SK-N-SH (cell line): ENCODE results near the gene IL12A. TPM values are rescaled to one million over a fixed set of nuclear protein-coding genes. Genes with fewer than 3 reads are reported as not detected.

Source experiments
- CTCF ChIA-PET: fragments of 300-600, 350-600 bp; formaldehyde crosslinking; extraction: SDS; loops from one replicate; lab custom pipeline; 2021; lab: Yijun Ruan, JAX
- POLR2A ChIA-PET: fragments of 350-600 bp; sonication (Branson Sonifier 250); formaldehyde crosslinking; extraction: SDS; loops from one replicate; lab custom pipeline; 2020; ENCODE audit warnings: antibody characterized with exemption, inconsistent platforms; lab: Yijun Ruan, JAX
- DNase-seq: peaks from one replicate; pipeline ENCODE4 v3.0.0; 2012
- H2AFZ ChIP-seq: fragments of 200-600 bp; sonication (generic); 2 replicates; pipeline ENCODE4 v1.8.1; 2016; ENCODE audit warnings: antibody characterized with exemption, mild to moderate bottlenecking, low read depth
- H3F3A ChIP-seq: fragments of 200-600 bp; sonication (generic); replicated peaks from 2 replicates; pipeline ENCODE3; 2016; ENCODE audit warnings: antibody characterized with exemption, mild to moderate bottlenecking; ENCODE audit not compliant: insufficient read depth
- H3K27ac ChIP-seq, 2 experiments: fragments of 200-500 bp in 1 of 2; fragments of 200-600 bp in 1 of 2; sonication (Bioruptor generic) in 1 of 2; sonication (generic), shearing (Covaris generic) in 1 of 2; 2 replicates each; pipeline versions ENCODE4 v1.5.1 to v1.6.1; 2014 to 2016; ENCODE audit warnings: low read depth in 2 of 2, inconsistent platforms in 1 of 2, low read length in 1 of 2, mild to moderate bottlenecking in 1 of 2, mixed read lengths in 1 of 2
- H3K27me3 ChIP-seq: fragments of 200-600 bp; sonication (generic), shearing (Covaris generic); 2 replicates; pipeline ENCODE4 v1.6.1; 2016; ENCODE audit warnings: mixed run types; ENCODE audit not compliant: insufficient read depth
- H3K36me3 ChIP-seq, 2 experiments: fragments of 200-500 bp in 1 of 2; fragments of 200-600 bp in 1 of 2; sonication (Bioruptor generic) in 1 of 2; sonication (generic) in 1 of 2; replicated peaks in 1 of 2; 2 replicates each; pipeline versions ENCODE3 to v1.5.1; 2014 to 2016; ENCODE audit warnings: low read length in 1 of 2, mild to moderate bottlenecking in 1 of 2; ENCODE audit not compliant: insufficient read depth in 2 of 2, control insufficient read depth in 1 of 2
- H3K4me1 ChIP-seq, 2 experiments: fragments of 200-500 bp in 1 of 2; fragments of 200-600 bp in 1 of 2; sonication (Bioruptor generic) in 1 of 2; sonication (generic), shearing (Covaris generic) in 1 of 2; 2 replicates each; pipeline versions ENCODE4 v1.5.1 to v1.6.1; 2014 to 2016; ENCODE audit warnings: low read depth in 1 of 2, low read length in 1 of 2, mixed run types in 1 of 2; ENCODE audit not compliant: insufficient read depth in 2 of 2, control insufficient read depth in 1 of 2
- H3K4me2 ChIP-seq: fragments of 200-600 bp; sonication (generic), shearing (Covaris generic); 2 replicates; pipeline ENCODE4 v1.6.1; 2017; ENCODE audit warnings: mixed run types
- H3K4me3 ChIP-seq, 2 experiments: fragments of 200-500 bp in 1 of 2; fragments of 200-600 bp in 1 of 2; sonication (Bioruptor generic) in 1 of 2; sonication (generic), shearing (Covaris generic) in 1 of 2; 2 replicates each; pipeline versions ENCODE4 v1.5.1 to v1.8.1; 2014 to 2016; ENCODE audit warnings: low read depth in 2 of 2, inconsistent platforms in 1 of 2, low read length in 1 of 2, mild to moderate bottlenecking in 1 of 2, mixed read lengths in 1 of 2, moderate library complexity in 1 of 2
- H3K79me2 ChIP-seq: fragments of 200-600 bp; sonication (generic); 2 replicates; pipeline ENCODE4 v1.8.1; 2017; ENCODE audit warnings: mild to moderate bottlenecking; ENCODE audit not compliant: insufficient read depth
- H3K9ac ChIP-seq: fragments of 200-600 bp; sonication (generic); 2 replicates; pipeline ENCODE4 v1.6.1; 2017; ENCODE audit warnings: mixed run types
- H3K9me2 ChIP-seq: fragments of 200-600 bp; sonication (generic); 2 replicates; pipeline ENCODE4 v1.6.1; 2017; ENCODE audit warnings: mixed run types
- H3K9me3 ChIP-seq: fragments of 200-600 bp; sonication (generic); 2 replicates; pipeline ENCODE4 v1.6.1; 2017; ENCODE audit warnings: mixed run types, mild to moderate bottlenecking, moderate library complexity
- H4K20me1 ChIP-seq: fragments of 200-600 bp; sonication (generic); 2 replicates; pipeline ENCODE4 v1.6.1; 2017; ENCODE audit warnings: mild to moderate bottlenecking, mixed run types; ENCODE audit not compliant: insufficient read depth
- CTCF ChIP-seq: fragments of 200-600 bp; sonication (generic); IDR thresholded peaks from 2 replicates; pipeline ENCODE4 v1.6.1; 2017; ENCODE audit warnings: antibody characterized with exemption, mild to moderate bottlenecking, moderate library complexity
- EZH2phosphoT487 ChIP-seq: fragments of 200-600 bp; sonication (generic); IDR thresholded peaks from 2 replicates; pipeline ENCODE4 v1.6.1; 2017; ENCODE audit warnings: low read depth, mixed run types, mild to moderate bottlenecking, antibody characterized with exemption, moderate library complexity, borderline replicate concordance
- FOSL2 ChIP-seq: IDR thresholded peaks from 2 replicates; pipeline ENCODE4 v1.4.0; 2012; ENCODE audit warnings: low read depth, mild to moderate bottlenecking, moderate library complexity, borderline replicate concordance
- JUND ChIP-seq: IDR thresholded peaks from 2 replicates; pipeline ENCODE4 v1.4.0; 2012
- RFX5 ChIP-seq: IDR thresholded peaks from 2 replicates; pipeline ENCODE4 v1.6.1; 2012; ENCODE audit warnings: mild to moderate bottlenecking, improper control_type of control experiment, low read length
- YY1 ChIP-seq: IDR thresholded peaks from 2 replicates; pipeline ENCODE4 v1.4.0; 2012; ENCODE audit warnings: low read depth, mild to moderate bottlenecking
- WGBS: methylation state at CpG from one replicate; pipeline ENCODE4 v1.1.6; 2017; ENCODE audit warnings: low lambda C conversion rate; 5-methylcytosine and 5-hydroxymethylcytosine counted together
- polyA plus RNA-seq, 3 experiments: library from polyadenylated mRNA; depleted of rRNA; stranded (reverse); fragments of >200 nt; gene quantifications; 2 replicates each; pipeline ENCODE4 v1.2.3, GENCODE V29; 2012
- TF ChIP-seq, protein P1 (sequence below): IDR thresholded peaks from 2 replicates; pipeline ENCODE4; 2012

The IL12A gene
- polyA plus RNA-seq, 1 of the 3 experiments (the other 2 are of a cell fraction), result 0.97 TPM

GRCh38 chr3:159982442-159982974 lies 6.1 kb upstream of the IL12A start:
- Histone ChIP-seq H2AFZ (no peak overlapping the region), H3K4me2 (no peak overlapping the region), H3K9me3 (no peaks in the 10 kb centered on the region), H3K79me2 (no peaks in the 10 kb centered on the region), H3F3A (peaks cover 4% of the 10 kb centered on the region), H4K20me1 (no peaks in the 10 kb centered on the region), H3K9me2 (no peaks in the 10 kb centered on the region), H3K27ac (no peak overlapping the region), H3K27me3 (no peaks in the 10 kb centered on the region), H3K4me1 (no peaks in the 10 kb centered on the region; a peak in 1 of 4 replicates)
- no peak for DNase-seq
- WGBS, result 74% methylated on average over 4 of the region's 4 CpGs
- CTCF ChIA-PET, result interaction anchor here (15.7 kb wide), 1 partner anchor 21 kb away, joined by 228 read pairs; no protein-coding TSS in a partner anchor
- TF ChIP-seq EZH2phosphoT487 (no peak), YY1 (no peak), JUND (no peak), FOSL2 (no peak), RFX5 (no peak)
- TF ChIP-seq, protein P1, sequence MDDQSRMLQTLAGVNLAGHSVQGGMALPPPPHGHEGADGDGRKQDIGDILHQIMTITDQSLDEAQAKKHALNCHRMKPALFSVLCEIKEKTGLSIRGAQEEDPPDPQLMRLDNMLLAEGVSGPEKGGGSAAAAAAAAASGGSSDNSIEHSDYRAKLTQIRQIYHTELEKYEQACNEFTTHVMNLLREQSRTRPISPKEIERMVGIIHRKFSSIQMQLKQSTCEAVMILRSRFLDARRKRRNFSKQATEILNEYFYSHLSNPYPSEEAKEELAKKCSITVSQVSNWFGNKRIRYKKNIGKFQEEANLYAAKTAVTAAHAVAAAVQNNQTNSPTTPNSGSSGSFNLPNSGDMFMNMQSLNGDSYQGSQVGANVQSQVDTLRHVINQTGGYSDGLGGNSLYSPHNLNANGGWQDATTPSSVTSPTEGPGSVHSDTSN, result no peak
- TF ChIP-seq, all 33 proteins: peak for 0
- no peaks in the 10 kb centered on the region for H3K36me3 ChIP-seq
- H3K4me3 ChIP-seq, result no peak overlapping the region
- POLR2A ChIA-PET, result interaction anchor here (0.7 kb wide), 1 partner anchor 87 kb away, joined by 3 read pairs; no protein-coding TSS in a partner anchor
- no peak overlapping the region for H3K9ac ChIP-seq

DNA sequence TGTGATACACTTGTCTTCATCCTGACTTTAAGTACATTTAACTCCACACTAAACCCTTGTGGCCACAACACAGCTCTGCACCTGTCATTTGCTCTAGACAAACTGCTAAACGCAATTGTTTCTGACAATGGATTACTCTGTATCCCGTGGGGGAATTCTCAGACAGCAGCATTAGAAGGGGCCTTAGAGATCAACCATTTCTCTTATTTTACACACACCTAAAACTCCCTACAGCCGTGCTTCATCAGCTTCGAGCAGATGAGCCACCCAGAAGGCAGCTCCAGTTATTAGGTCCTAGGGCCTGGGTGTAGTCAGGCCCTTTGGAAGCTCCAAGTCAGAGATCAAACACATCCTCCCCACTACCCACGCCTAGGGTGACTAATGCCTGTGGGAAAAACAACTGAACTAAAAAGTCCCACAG lies 1.3 kb upstream of the IL12A start:
- H4K20me1 ChIP-seq, result no peaks in the 10 kb centered on the region
- no peaks in the 10 kb centered on the region for H3K9me3 ChIP-seq
- H3K27me3 ChIP-seq, result no peaks in the 10 kb centered on the region
- WGBS, result 72% methylated on average over 5 of the region's 5 CpGs
- POLR2A ChIA-PET, result no interaction called here
- CTCF ChIA-PET, result interaction anchor here (0.8 to 15.7 kb wide), 15 partner anchors 10 to 169 kb away, joined by 3 to 228 read pairs (median 11); partner anchors contain the start of gene SCHIP1
- H3K79me2 ChIP-seq, result no peaks in the 10 kb centered on the region
- H3K4me2 ChIP-seq, result no peak overlapping the region
- H3K27ac ChIP-seq, result no peak overlapping the region
- no peak overlapping the region for H3K4me3 ChIP-seq
- H3K4me1 ChIP-seq, result peaks cover 0 to 5% of the 10 kb centered on the region in 2 experiments; a peak in 1 of 4 replicates
- DNase-seq, result no peak
- peaks cover 4% of the 10 kb centered on the region for H3F3A ChIP-seq
- no peaks in the 10 kb centered on the region for H3K9me2 ChIP-seq
- H3K9ac ChIP-seq, result no peak overlapping the region
- TF ChIP-seq CTCF (peak; percentile 12; the same call in 1 of the 2 replicates), FOSL2 (no peak)
- no peak overlapping the region for H2AFZ ChIP-seq
- no peaks in the 10 kb centered on the region for H3K36me3 ChIP-seq
